Ramos (cell line): ENCODE data around the gene NUDT7.

ENCODE experiments used
- in situ Hi-C: fragments of 300-500 bp; cut with MboI; formaldehyde crosslinking; loops from one replicate; pipeline ENCODE4 v1.14.3; 2022; ENCODE audit warnings: low sequenced_read_pairs; ENCODE audit not compliant: unreplicated experiment

The NUDT7 gene

GRCh38 chr16:77722309-77723107 lies at the start of gene NUDT7:
Gene NUDT7, plus strand, starts transcription at chr16:77722514. Its CDS starts 69 bp downstream, at chr16:77722583.
- in situ Hi-C loops = no loop called here

- in situ Hi-C loops = loop anchor here (5.0 kb wide), 1 partner anchor 297 kb away; no protein-coding TSS in a partner anchor
Observed at GRCh38 chr16:77674888-77675287, 47.4 kb upstream of the NUDT7 start.

- in situ Hi-C loops = loop anchor here (5.0 kb wide), 1 partner anchor 297 kb away; no protein-coding TSS in a partner anchor
Observed at GRCh38 chr16:77675464-77676324, 46.6 kb upstream of the NUDT7 start.

DNA sequence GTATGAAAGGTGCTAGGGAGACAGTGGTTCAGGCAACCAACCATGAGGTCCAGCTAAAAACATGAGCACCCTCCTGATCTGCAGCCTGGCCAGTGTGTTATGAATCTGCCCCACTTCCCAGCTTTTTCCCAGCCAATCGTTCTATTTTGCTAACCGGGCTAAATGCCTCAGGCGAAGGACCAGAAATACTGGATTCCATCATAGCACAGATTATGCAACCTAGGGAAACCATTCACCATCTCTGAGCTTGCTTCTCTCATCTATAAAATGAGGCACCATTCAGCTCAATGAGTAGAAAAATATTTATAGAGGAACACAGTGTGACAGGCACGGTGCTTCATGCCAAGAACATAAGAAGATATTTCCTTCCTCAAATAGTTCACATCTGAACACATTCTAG lies 45.2 kb upstream of the NUDT7 start:
- in situ Hi-C loops = loop anchor here (5.0 kb wide), 1 partner anchor 295 kb away; no protein-coding TSS in a partner anchor

DNA sequence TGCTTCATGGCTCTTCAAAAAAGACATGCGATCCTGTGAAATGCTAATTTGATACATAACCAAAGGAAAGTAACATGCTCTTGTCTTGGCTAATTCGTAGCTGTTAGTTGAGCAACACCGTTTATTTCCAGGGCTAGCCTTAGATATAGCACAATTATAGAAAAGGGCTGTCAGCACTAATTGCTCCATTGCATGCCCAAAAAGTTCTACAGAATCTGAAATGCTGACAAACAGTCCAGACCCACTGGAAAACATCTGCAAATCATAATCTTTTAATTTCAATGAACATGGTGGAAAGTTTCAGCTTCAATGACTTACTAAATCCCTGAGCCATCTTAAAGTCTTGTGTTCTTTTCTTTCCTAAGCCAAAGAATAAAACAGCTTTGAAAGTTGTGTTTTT lies 42.9 kb upstream of the NUDT7 start:
- in situ Hi-C loops = loop anchor here (5.0 kb wide), 1 partner anchor 293 kb away; no protein-coding TSS in a partner anchor

- in situ Hi-C loops = loop anchor here (5.0 kb wide), 1 partner anchor 292 kb away; no protein-coding TSS in a partner anchor
Observed at GRCh38 chr16:77679901-77680300, 42.4 kb upstream of the NUDT7 start.

GRCh38 chr16:77680496-77680895 lies 41.8 kb upstream of the NUDT7 start:
- in situ Hi-C loops = no loop called here

DNA sequence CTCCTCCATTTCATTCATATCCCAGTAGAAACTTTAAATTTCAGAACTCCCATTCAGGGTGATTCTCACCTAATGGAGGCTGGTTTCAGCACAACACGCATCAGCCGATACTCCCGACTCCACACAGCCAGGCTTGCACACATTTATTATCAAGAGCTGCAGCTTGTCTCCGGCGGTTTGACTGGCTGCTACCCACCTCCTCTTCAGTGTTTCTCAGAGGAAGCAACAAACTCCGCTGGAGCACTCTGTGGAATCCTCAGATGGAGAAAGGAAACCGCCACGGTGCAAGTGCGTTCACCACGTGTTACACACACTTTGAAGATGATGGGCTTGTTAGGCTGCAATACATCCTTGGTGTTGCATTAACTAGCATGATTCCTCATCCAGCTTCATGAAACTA lies 39.7 kb upstream of the NUDT7 start:
- in situ Hi-C loops = no loop called here

DNA sequence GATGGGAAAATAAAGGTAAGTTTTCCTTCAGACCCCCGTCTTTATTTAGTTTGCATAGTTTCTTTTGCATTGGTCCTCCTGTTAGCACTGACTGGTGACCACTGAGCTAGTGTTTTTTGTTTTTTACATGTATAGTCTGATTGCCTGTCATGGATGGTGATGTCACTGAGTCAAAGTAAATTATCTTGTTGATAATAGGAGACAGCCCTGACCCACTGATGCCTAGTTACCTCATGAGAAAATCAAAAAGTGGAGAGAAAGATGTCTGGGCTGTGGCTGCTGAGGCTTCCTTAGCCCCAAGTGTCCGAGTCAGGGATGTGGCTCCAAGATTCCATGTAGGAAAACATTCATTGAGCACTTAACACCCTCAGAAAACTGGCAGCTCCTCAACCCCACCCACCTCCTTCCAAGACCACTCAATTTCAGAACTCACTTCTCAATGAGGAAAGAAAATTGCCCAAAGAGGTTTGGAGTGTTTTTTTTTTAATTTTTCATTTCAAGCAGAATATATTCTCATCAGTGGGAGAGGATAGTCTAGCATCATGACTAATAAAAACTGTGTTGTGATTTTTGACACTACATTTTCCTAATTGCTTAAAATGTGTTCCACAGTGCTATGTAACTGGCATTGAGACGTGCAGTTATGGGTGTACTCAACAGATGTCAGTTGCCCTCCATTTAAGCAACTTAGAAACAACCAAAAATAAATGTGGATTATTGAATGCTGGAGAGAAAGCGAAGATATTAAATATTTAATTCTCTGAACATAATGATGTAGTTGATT lies 38.7 kb upstream of the NUDT7 start:
- in situ Hi-C loops = no loop called here

GRCh38 chr16:77684181-77684526 lies 38.2 kb upstream of the NUDT7 start:
- in situ Hi-C loops = no loop called here

GRCh38 chr16:77686385-77686784 lies 35.9 kb upstream of the NUDT7 start:
- in situ Hi-C loops = no loop called here

DNA sequence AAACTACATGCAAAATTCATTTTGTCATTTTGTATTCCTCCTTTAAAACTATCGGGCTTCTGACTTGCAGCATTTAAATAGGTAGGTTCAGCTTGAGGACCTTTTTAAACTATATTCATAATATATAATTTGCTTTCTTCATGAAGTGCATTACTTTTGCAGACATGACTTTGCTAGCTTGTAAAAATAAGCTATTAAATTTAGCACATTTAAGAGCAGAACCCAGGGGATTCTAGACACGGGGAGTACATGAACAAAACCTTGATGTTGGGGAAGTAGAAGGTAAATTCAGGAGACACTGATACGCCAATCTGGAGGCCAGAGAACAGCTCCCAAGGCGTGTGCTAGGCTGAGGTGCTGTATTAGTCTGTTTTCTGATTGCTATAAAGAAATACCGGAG lies 32.3 kb upstream of the NUDT7 start:
- in situ Hi-C loops = no loop called here

- in situ Hi-C loops = no loop called here
Observed at GRCh38 chr16:77690416-77690815, 31.9 kb upstream of the NUDT7 start.

DNA sequence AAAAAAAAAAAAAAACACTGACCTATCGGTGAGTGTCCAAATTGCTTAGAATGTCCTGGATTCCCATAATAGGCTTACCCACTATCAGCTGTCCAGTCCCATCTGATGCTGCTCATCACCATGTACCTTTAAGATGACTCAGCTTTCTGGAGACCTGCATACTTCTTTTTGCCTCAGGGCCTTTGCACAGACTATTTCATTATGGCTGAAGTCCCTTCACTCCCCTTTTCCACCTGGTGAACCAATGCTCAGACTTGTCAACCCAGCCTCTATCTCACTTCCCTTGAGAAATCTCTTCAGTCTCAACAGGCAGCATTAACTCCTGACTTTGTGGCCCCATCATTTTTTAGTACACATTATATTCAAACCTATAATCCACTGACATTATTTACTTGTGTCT lies 29.7 kb upstream of the NUDT7 start:
- in situ Hi-C loops = no loop called here

- in situ Hi-C loops = no loop called here
Observed at GRCh38 chr16:77696149-77696548, 26.2 kb upstream of the NUDT7 start.

DNA sequence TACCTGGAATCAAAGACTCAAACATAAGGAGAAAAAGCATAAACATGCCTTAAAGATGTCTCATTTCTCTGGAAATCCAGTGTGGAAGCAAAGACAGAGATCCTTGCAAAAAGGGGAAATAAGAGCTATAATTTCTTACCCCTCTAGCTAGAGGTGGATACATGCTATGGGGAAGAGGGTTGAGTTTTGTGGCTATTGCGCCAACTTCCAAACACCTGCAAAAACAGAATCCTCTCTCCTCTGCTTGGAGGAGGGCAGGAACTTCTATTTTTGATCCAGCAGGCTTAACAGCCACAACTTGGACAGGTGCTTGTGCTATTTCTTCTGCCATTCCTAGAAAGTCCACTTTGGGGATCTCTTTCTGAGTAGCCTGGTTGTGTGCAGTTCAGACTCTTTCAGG lies 21.5 kb upstream of the NUDT7 start:
- in situ Hi-C loops = no loop called here

- in situ Hi-C loops = no loop called here
Observed at GRCh38 chr16:77705351-77705750, 17.0 kb upstream of the NUDT7 start.

DNA sequence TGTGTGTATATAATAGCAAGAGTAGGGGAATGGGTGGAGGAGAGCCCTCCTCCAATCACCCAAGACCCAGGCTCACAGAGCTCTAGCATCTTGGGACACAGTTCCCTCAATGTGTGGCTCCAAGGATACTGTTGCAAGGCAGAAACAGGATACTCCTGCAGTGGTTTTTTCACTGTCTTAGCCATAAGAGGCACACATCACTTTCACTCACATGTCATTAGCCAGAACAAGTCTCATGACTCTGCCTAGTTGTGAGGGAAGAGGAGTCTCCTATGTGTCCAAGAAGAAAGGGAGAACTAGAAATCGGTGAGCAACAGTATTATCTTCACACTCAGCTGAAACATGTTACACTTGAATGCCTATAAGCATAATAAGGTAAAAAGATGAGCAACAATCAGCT lies 11.1 kb upstream of the NUDT7 start:
- in situ Hi-C loops = no loop called here

GRCh38 chr16:77711775-77712174 lies 10.5 kb upstream of the NUDT7 start:
- in situ Hi-C loops = no loop called here

GRCh38 chr16:77715145-77715544 lies 7.2 kb upstream of the NUDT7 start:
- in situ Hi-C loops = no loop called here
